K562 (cell line): ENCODE data around the gene WDR93. TPM values are rescaled to one million over a fixed set of nuclear protein-coding genes. Genes with fewer than 3 reads are reported as not detected.

Experiments
- ATAC-seq: fragments of 200-7000 bp; cut with Tn5 transposase; 3 replicates; pipeline ENCODE4 v1.9.1; 2020; ENCODE audit warnings: moderate library complexity
- BruUV-seq: library from RNA; stranded (reverse); fragments of 400-500 nt; replicated peaks from 2 replicates; lab custom pipeline; 2021; lab: Mats Ljungman, UMichigan
- CTCF ChIA-PET: fragments of 300-600 bp; formaldehyde crosslinking; extraction: SDS; loops from one replicate; lab custom pipeline; 2021; ENCODE audit warnings: low intra/inter-chr PET ratio; lab: Yijun Ruan, JAX
- POLR2A ChIA-PET: fragments of 300-600, 350-650 bp; sonication (Branson Sonifier 250); formaldehyde crosslinking; extraction: SDS; loops from one replicate; lab custom pipeline; 2021; ENCODE audit warnings: antibody characterized with exemption, inconsistent platforms; lab: Yijun Ruan, JAX
- DNase-seq, 4 experiments: peaks; one replicate each; pipeline versions ENCODE4 v3.0.0 to v3.0.0-alpha.2; 2011 to 2018; ENCODE audit warnings: low spot score in 3 of 4, mixed read lengths in 3 of 4; ENCODE audit errors: extremely low read depth in 1 of 4
- FAIRE-seq: peaks from 2 replicates; lab custom pipeline; 2011; peaks lifted over from hg19 to GRCh38; lab: Jason Lieb, UNC
- H2AFZ ChIP-seq: 2 replicates; pipeline ENCODE4 v1.6.0; 2011; ENCODE audit warnings: low read depth, low read length, control low read depth, inconsistent platforms
- H3K27ac ChIP-seq: fragments of 200-600 bp; 3 replicates; pipeline ENCODE4 v1.8.0; 2011; ENCODE audit warnings: low read depth, mild to moderate bottlenecking, control low read depth, inconsistent platforms, low read length, moderate library complexity, mixed read lengths; ENCODE audit errors: extremely low read depth
- H3K27me3 ChIP-seq, 2 experiments: fragments of 300-600 bp in 1 of 2; 2 replicates in 1 of 2; 3 replicates in 1 of 2; pipeline versions ENCODE4 v1.6.0 to v1.8.0; 2011; ENCODE audit warnings: inconsistent platforms in 2 of 2, low read length in 2 of 2, mild to moderate bottlenecking in 1 of 2, mixed read lengths in 1 of 2, moderate library complexity in 1 of 2; ENCODE audit not compliant: control insufficient read depth in 2 of 2, insufficient read depth in 2 of 2
- H3K36me3 ChIP-seq: fragments of 300-600 bp; 3 replicates; pipeline ENCODE4 v1.8.0; 2011; ENCODE audit warnings: mild to moderate bottlenecking, low read length, inconsistent platforms; ENCODE audit not compliant: control insufficient read depth, insufficient read depth
- H3K4me1 ChIP-seq, 2 experiments: fragments of 200-600 bp in 1 of 2; replicated peaks in 1 of 2; 2 replicates in 1 of 2; 3 replicates in 1 of 2; pipeline versions ENCODE4 v1.5.1 to v1.8.0; 2011; ENCODE audit warnings: inconsistent platforms in 2 of 2, low read length in 2 of 2, mild to moderate bottlenecking in 1 of 2, mixed read lengths in 1 of 2, moderate library complexity in 1 of 2; ENCODE audit not compliant: control insufficient read depth in 2 of 2, insufficient read depth in 2 of 2
- H3K4me2 ChIP-seq: 2 replicates; pipeline ENCODE4 v1.6.1; 2011; ENCODE audit warnings: low read length, control low read depth, inconsistent platforms, mixed read lengths; ENCODE audit not compliant: insufficient read depth
- H3K4me3 ChIP-seq: fragments of 200-600 bp; sonication (generic), shearing (Covaris generic); 2 replicates; pipeline ENCODE4 v1.5.1; 2016; ENCODE audit warnings: control low read depth, inconsistent platforms
- H3K79me2 ChIP-seq: fragments of 200-600 bp; 3 replicates; pipeline ENCODE4 v1.8.0; 2011; ENCODE audit warnings: low read length, inconsistent platforms; ENCODE audit not compliant: control insufficient read depth, insufficient read depth
- H3K9ac ChIP-seq, 2 experiments: 2 replicates each; pipeline versions ENCODE4 v1.6.0 to v1.6.1; 2011; ENCODE audit warnings: low read depth in 2 of 2, low read length in 2 of 2, control low read depth in 1 of 2, inconsistent platforms in 1 of 2, mild to moderate bottlenecking in 1 of 2, mixed read lengths in 1 of 2; ENCODE audit not compliant: insufficient read depth in 1 of 2
- H3K9me1 ChIP-seq: one replicate; pipeline ENCODE4 v1.6.0; 2011; ENCODE audit warnings: inconsistent platforms, mild to moderate bottlenecking, low read length, moderate library complexity; ENCODE audit not compliant: control insufficient read depth, insufficient read depth
- H3K9me3 ChIP-seq: replicated peaks from 2 replicates; pipeline ENCODE4 v1.5.1; 2011; ENCODE audit warnings: low read depth, low read length, inconsistent platforms; ENCODE audit not compliant: control insufficient read depth, insufficient read depth
- H4K20me1 ChIP-seq: replicated peaks from 2 replicates; pipeline ENCODE4 v1.6.1; 2011; ENCODE audit warnings: low read length, inconsistent platforms, mixed read lengths; ENCODE audit not compliant: control insufficient read depth, insufficient read depth
- CCAR2 ChIP-seq: fragments of 200-400 bp; formaldehyde crosslinking; IDR thresholded peaks from 2 replicates; pipeline ENCODE4 v1.6.1; 2017; ENCODE audit warnings: mild to moderate bottlenecking, low read depth, low read length
- EP300 ChIP-seq: IDR thresholded peaks from 2 replicates; pipeline ENCODE4 v1.6.1; 2012; ENCODE audit warnings: low read length, improper control_type of control experiment
- FOXA1 ChIP-seq: fragments of 450-650 bp; IDR thresholded peaks from 2 replicates; pipeline ENCODE4 v1.6.1; 2016; ENCODE audit warnings: mild to moderate bottlenecking, borderline replicate concordance
- GATA2 ChIP-seq: sonication (generic); formaldehyde crosslinking; IDR thresholded peaks from 2 replicates; pipeline ENCODE4 v1.4.0; 2020; ENCODE audit warnings: mild to moderate bottlenecking, missing genetic modification reagents
- L3MBTL2 ChIP-seq: fragments of 450-650 bp; IDR thresholded peaks from 2 replicates; pipeline ENCODE4 v1.6.1; 2016; ENCODE audit warnings: mild to moderate bottlenecking, moderate library complexity
- MECOM ChIP-seq: fragments of 250-450 bp; sonication (Bioruptor Pico); IDR thresholded peaks from 2 replicates; pipeline ENCODE4 v1.8.0; 2022; ENCODE audit warnings: inconsistent platforms
- MTA2 ChIP-seq: fragments of 450-650 bp; IDR thresholded peaks from 2 replicates; pipeline ENCODE4 v1.6.1; 2016; ENCODE audit warnings: low read depth
- POLR2AphosphoS2 ChIP-seq: IDR thresholded peaks from 2 replicates; pipeline ENCODE4 v1.6.1; 2012; ENCODE audit warnings: low read length, improper control_type of control experiment
- SETDB1 ChIP-seq: IDR thresholded peaks from one replicate; pipeline ENCODE4 v1.6.1; 2012; ENCODE audit warnings: low read length, control low read depth, inconsistent platforms
- SRSF7 ChIP-seq: fragments of 200-400 bp; formaldehyde crosslinking; optimal IDR thresholded peaks from 2 replicates; pipeline ENCODE3; 2017; ENCODE audit warnings: mild to moderate bottlenecking, low read depth, low read length
- ZEB2 ChIP-seq: fragments of 450-650 bp; IDR thresholded peaks from 2 replicates; pipeline ENCODE4 v1.6.1; 2016
- ZFP30 ChIP-seq: fragments of 250-450 bp; sonication (Bioruptor Pico); IDR thresholded peaks from 2 replicates; pipeline ENCODE4 v1.8.0; 2022; ENCODE audit warnings: moderate library complexity, mild to moderate bottlenecking, inconsistent platforms, borderline replicate concordance
- ZNF311 ChIP-seq: fragments of 250-450 bp; sonication (Bioruptor Pico); IDR thresholded peaks from 2 replicates; pipeline ENCODE4 v1.4.0; 2020; ENCODE audit warnings: mild to moderate bottlenecking, moderate library complexity
- ZNF316 ChIP-seq: fragments of 450-650 bp; IDR thresholded peaks from 2 replicates; pipeline ENCODE4 v1.6.1; 2016
- ZNF766 ChIP-seq: fragments of 200-800 bp; sonication (Bioruptor generic); conservative IDR thresholded peaks from 2 replicates; pipeline ENCODE4 v1.6.1; 2016; ENCODE audit warnings: missing genetic modification characterization, missing compliant biosample characterization
- WGBS: fragments of 100-300 bp; shearing (Covaris generic); methylation state at CpG from one replicate; pipeline ENCODE4 v1.1.6; 2016; ENCODE audit warnings: low coverage, mixed read lengths; ENCODE audit not compliant: insufficient coverage; ENCODE audit errors: missing lambda C conversion rate; 5-methylcytosine and 5-hydroxymethylcytosine counted together
- in situ Hi-C: fragments of 300-500 bp; cut with MboI; formaldehyde crosslinking; loops from 4 replicates; pipeline ENCODE4 v1.15.0; 2018; ENCODE audit warnings: inconsistent platforms, mixed read lengths
- intact Hi-C: fragments of 100-400 bp; cut with micrococcal nuclease; formaldehyde crosslinking; loops from 2 replicates; pipeline ENCODE4 v1.14.2; 2022
- polyA plus RNA-seq, 8 experiments: library from polyadenylated mRNA; depleted of rRNA in 4 of 8; stranded (reverse) in 5 of 8; unstranded in 3 of 8; fragments of >200 nt; fragmentation: Nextera tagmentation in 2 of 8; fragmentation: Illumina TruSeq in 1 of 8; extraction: Ambion mirVana in 2 of 8; extraction: Trizol in 1 of 8; gene quantifications; 2 replicates each; pipeline versions ENCODE4 v1.2.1 to v1.2.3, GENCODE V29; 2011 to 2014; ENCODE audit warnings: inconsistent platforms in 1 of 8, missing spikeins in 1 of 8
- total RNA-seq, 7 experiments: library from RNA; depleted of rRNA in 6 of 7; stranded (reverse); fragments of >200 nt in 6 of 7; fragmentation: Illumina TruSeq in 2 of 7; extraction: Trizol in 2 of 7; gene quantifications; 2 replicates each; pipeline versions ENCODE4 v1.2.1 to v1.2.3, GENCODE V29; 2011 to 2021; ENCODE audit warnings: low replicate concordance in 1 of 7
- TF ChIP-seq, protein P1 (sequence below): fragments of 250-450 bp; sonication (Bioruptor Pico); IDR thresholded peaks from 2 replicates; pipeline ENCODE4 v1.5.1; 2021; ENCODE audit warnings: mild to moderate bottlenecking
- TF ChIP-seq, protein P2 (sequence below): fragments of 200-800 bp; sonication (Bioruptor generic); IDR thresholded peaks from 2 replicates; pipeline ENCODE4 v1.6.1; 2016; ENCODE audit warnings: missing genetic modification characterization, missing compliant biosample characterization

The WDR93 gene
- total and polyA plus RNA-seq, 9 of the 15 experiments (the other 6 are each of a cell fraction or from before 2014, with no cell fraction given), result not detected

DNA sequence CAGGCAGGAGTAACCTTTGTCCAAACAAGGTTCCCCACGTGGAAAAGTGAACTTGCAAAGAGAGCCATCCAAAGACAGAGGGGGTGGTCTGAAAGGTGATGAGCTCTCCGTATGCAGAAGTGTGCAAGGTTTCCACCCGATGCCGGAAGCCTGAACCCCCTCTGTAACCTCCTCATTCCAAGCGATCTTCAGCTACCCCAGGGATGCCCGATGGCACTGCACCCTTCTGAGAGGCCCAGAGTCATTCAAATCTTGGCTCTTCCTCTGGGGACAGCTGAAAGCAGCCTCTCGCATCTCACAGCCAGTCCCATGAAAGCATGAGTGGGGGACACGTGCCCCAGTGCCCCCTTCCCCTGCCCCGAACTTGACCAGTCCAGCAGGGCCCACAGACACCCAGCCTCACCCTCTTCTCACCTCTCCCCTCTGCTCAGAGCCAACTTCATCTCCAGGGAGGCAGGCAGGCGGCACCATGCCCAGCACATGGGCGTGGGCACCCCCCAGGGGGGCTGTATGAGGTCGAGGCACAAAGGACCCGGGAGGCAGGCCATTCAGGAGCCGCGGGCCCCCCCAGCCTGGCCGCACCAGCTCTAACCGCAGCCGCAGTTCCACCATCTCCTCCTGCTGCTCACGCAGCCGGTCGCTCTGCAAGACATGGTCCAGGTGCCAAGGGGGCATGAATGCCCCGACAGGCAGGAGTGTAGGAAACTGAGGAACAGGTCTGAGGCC lies 44.0 kb upstream of the WDR93 start:
- TF ChIP-seq FOXA1 (no peak), MECOM (no peak), ZNF766 (no peak), CCAR2 (no peak), MTA2 (no peak), SETDB1 (no peak), ZNF316 (no peak), ZEB2 (no peak), POLR2AphosphoS2 (no peak), EP300 (no peak), ZNF311 (CRISPR knock-in tag) (no peak), SRSF7 (no peak), GATA2 (no peak), ZFP30 (no peak), L3MBTL2 (no peak)
- TF ChIP-seq, protein P1, sequence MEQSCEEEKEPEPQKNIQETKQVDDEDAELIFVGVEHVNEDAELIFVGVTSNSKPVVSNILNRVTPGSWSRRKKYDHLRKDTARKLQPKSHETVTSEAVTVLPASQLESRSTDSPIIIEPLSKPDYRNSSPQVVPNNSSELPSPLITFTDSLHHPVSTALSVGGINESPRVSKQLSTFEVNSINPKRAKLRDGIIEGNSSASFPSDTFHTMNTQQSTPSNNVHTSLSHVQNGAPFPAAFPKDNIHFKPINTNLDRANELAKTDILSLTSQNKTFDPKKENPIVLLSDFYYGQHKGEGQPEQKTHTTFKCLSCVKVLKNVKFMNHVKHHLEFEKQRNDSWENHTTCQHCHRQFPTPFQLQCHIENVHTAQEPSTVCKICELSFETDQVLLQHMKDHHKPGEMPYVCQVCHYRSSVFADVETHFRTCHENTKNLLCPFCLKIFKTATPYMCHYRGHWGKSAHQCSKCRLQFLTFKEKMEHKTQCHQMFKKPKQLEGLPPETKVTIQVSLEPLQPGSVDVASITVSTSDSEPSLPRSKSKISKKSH (CRISPR knock-in tag), result no peak
- TF ChIP-seq, protein P2, sequence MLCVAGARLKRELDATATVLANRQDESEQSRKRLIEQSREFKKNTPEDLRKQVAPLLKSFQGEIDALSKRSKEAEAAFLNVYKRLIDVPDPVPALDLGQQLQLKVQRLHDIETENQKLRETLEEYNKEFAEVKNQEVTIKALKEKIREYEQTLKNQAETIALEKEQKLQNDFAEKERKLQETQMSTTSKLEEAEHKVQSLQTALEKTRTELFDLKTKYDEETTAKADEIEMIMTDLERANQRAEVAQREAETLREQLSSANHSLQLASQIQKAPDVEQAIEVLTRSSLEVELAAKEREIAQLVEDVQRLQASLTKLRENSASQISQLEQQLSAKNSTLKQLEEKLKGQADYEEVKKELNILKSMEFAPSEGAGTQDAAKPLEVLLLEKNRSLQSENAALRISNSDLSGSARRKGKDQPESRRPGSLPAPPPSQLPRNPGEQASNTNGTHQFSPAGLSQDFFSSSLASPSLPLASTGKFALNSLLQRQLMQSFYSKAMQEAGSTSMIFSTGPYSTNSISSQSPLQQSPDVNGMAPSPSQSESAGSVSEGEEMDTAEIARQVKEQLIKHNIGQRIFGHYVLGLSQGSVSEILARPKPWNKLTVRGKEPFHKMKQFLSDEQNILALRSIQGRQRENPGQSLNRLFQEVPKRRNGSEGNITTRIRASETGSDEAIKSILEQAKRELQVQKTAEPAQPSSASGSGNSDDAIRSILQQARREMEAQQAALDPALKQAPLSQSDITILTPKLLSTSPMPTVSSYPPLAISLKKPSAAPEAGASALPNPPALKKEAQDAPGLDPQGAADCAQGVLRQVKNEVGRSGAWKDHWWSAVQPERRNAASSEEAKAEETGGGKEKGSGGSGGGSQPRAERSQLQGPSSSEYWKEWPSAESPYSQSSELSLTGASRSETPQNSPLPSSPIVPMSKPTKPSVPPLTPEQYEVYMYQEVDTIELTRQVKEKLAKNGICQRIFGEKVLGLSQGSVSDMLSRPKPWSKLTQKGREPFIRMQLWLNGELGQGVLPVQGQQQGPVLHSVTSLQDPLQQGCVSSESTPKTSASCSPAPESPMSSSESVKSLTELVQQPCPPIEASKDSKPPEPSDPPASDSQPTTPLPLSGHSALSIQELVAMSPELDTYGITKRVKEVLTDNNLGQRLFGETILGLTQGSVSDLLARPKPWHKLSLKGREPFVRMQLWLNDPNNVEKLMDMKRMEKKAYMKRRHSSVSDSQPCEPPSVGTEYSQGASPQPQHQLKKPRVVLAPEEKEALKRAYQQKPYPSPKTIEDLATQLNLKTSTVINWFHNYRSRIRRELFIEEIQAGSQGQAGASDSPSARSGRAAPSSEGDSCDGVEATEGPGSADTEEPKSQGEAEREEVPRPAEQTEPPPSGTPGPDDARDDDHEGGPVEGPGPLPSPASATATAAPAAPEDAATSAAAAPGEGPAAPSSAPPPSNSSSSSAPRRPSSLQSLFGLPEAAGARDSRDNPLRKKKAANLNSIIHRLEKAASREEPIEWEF (CRISPR knock-in tag), result no peak
- FAIRE-seq, result no peak
- in situ Hi-C loops, result no loop called here

More for the DNA sequence above, 44.0 kb upstream of the WDR93 start:
- H4K20me1 ChIP-seq, result no peaks in the 10 kb centered on the region
- H3K4me1 ChIP-seq, result peaks cover 0 to 19% of the 10 kb centered on the region in 2 experiments; a peak in 2 of 5 replicates
- no TSS peak for BruUV-seq
- no peaks in the 10 kb centered on the region for H3K9me1 ChIP-seq
- ATAC-seq, result peak; percentile 23
- WGBS, result 9% methylated on average over 15 of the region's 22 CpGs
- H2AFZ ChIP-seq, result no peak overlapping the region
- H3K9ac ChIP-seq, result peak overlapping the region in 1 of 2 experiments; percentile 26; a peak in 1 of 4 replicates
- ChIA-PET CTCF (interaction anchor here (1.4 kb wide), 1 partner anchor 229 kb away, joined by 3 read pairs; no protein-coding TSS in a partner anchor), POLR2A (interaction anchor here (0.6 to 1.0 kb wide), 2 partner anchors 158 to 166 kb away, joined by 3 to 5 read pairs; no protein-coding TSS in a partner anchor)
- H3K4me3 ChIP-seq, result no peak overlapping the region
- no peak for DNase-seq
- H3K27me3 ChIP-seq, result peaks cover 0 to 5% of the 10 kb centered on the region in 2 experiments; a peak in 1 of 5 replicates
- H3K4me2 ChIP-seq, result no peak overlapping the region
- H3K79me2 ChIP-seq, result no peaks in the 10 kb centered on the region
- no peak overlapping the region for H3K27ac ChIP-seq
- no peaks in the 10 kb centered on the region for H3K9me3 ChIP-seq
- H3K36me3 ChIP-seq, result no peaks in the 10 kb centered on the region
- intact Hi-C loops, result no loop called here
